DMS53 (cell line): ENCODE data around the gene ELMO1.

Experiments
- DNase-seq: peaks from one replicate; lab custom pipeline; 2025; lab: John Stamatoyannopoulos, UW

The ELMO1 gene

GRCh38 chr7:36949711-36950600, 498.7 kb downstream of the ELMO1 start:
- peak; percentile 48 for DNase-seq

DNA sequence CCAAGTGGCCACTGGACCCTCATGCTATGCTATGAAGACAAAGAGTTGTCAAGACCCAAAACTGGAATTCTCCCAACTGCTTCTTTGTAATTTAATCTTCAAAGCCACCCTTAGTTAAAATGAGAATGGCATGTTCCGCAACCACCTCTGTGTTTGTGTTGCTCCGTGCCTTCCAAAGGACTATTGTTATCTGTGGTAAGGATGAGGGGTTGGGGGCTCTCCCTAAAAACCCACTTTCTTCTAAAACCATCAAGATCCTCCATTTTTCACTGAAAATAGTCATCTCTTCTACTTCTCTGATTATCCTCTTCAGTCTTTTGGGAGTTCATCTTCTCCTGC, 502.3 kb downstream of the ELMO1 start:
- no peak for DNase-seq

DNA sequence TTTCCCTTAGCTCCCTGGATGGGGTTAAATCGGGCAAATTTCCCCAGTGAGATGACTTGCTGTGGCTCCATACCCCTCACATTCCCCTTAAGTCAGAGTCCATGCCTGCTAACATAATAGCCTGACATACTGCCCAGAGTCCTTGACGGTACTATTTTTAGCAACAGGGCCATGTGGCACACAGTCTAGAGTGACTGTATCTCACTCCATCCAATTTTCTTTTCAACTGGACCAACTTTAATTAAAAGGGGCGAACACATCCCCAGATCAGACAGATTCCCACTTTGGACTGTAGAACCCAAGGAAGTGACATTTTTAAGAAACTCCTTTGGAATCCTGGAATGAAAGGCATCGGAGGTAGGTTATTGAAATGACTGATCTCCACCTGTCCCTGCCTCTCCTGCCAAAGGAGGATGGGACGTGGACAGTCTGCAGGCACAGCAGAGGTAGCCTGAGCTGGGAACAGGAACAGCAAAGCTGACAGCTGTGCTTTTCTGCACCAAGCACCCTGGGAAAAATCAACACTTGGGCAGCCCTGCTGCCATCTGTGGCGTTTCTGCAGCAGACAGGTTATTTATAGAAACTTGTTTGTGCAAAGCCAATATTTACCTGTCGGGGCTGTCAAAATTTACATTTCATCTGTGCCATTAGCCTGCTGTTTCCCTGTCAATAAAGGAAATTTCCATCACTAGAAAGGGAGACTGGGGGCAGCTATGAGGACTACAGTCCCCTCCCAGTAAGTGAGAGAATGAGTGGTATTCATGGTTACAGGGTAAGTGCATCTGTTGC, 502.9 kb downstream of the ELMO1 start:
- DNase-seq: peak; percentile 98

GRCh38 chr7:36944838-36945237, 503.8 kb downstream of the ELMO1 start:
- peak; percentile 18 for DNase-seq

GRCh38 chr7:36943591-36944435, 504.9 kb downstream of the ELMO1 start:
- no peak for DNase-seq

GRCh38 chr7:36942955-36943354, 505.7 kb downstream of the ELMO1 start:
- no peak for DNase-seq

DNA sequence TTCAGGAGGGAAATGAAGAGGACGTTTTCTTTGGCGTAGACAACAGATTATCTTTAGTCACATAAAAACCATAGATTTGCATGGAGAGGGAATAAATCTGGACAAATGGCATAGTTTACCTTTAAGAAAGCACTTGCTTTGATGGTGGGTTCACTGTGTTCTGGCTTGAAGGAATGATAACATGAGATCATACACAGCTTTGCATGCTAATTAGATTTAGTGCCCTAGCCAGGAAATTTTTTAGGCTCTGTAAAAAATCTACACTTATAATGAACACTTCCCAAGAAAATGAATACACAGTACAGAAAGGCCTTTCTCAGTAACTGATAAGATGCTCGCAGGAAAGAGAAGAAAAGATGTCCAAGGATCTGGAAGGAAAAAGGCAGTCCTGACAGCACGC, 506.1 kb downstream of the ELMO1 start:
- no peak for DNase-seq

DNA sequence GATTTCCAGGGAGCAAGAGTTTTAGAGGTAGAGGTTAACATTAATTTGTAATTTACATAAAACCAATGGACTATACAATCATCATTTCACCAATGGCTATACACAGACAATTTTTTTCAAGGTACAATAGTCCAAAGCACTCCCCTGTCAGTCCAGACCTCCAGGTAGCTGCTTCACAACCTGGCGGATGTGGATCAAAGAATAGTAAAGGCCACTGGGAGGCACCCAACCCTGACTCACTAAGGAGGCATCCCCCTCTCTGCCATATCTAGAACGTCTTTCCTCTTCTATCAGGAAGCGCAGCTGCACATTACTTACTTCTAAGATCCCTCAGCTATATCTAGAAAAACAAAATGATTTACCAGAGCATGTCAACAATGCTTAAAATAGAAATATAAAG, 506.6 kb downstream of the ELMO1 start:
- no peak for DNase-seq

GRCh38 chr7:36941359-36941758, 507.3 kb downstream of the ELMO1 start:
- DNase-seq: no peak

DNA sequence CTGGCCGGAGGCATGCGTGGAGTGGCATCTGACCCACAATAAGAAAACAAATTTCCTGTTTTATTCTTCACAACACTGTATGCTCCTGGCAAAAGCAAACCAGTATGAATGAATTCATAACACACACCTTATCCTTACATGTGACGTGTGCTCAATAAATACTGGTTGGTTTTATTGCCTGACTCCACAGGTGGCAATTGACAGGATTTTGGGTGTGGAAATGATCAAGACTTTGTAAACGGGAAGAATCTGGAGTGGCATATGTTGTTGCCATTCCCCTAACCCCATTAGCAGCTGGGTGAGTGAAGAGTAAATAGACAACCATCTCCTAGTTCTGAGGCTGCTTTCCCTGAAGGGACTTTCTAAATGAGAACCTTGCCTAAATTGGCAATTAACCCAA, 508.8 kb downstream of the ELMO1 start:
- no peak for DNase-seq

GRCh38 chr7:36937754-36938563, 510.7 kb downstream of the ELMO1 start:
- peak; percentile 49 for DNase-seq

- no peak for DNase-seq
Measured at GRCh38 chr7:36931892-36932291, 516.8 kb downstream of the ELMO1 start.

- no peak for DNase-seq
Measured at GRCh38 chr7:36929791-36930190, 518.9 kb downstream of the ELMO1 start.

DNA sequence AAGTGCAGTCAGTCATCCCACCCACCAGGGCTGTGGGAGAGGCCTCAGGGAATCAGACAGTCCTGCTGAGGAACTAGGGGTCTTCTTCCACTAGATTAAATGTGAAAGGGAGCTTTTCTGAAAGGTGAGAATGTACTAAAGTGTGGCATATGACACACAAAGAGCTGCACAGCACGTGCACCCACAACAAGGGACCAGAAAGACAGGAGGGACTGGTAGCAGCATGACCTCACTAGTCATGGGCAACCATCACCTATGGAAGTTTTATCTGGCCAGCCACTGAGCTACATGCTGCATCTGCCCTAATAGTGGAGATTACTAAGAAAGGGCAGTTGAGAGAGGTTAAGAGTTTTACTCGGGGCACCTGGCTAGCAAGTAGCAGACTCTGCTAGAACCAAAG, 519.9 kb downstream of the ELMO1 start:
- DNase-seq: no peak

DNA sequence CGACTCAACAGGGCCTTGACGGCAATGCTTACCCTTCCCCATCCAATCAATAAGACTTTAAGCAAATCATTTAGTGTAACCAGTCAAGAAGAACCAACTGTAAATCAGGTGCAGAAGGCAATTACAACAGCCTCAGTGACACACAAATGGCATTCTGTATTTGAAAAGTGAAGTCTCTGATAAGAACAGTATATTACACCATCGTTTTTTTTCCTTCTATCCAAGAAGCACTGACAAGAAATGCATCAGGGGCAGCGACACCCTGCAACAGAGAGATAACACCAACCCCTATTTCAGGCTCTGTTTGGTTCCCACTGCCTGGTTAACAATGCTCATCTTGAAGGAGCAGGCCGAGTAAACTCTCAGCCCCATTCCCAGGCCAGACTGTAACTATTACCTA, 520.4 kb downstream of the ELMO1 start:
- DNase-seq: no peak

GRCh38 chr7:36925691-36926090, 523.0 kb downstream of the ELMO1 start:
- DNase-seq: no peak

GRCh38 chr7:36925207-36925606, 523.5 kb downstream of the ELMO1 start:
- no peak for DNase-seq

DNA sequence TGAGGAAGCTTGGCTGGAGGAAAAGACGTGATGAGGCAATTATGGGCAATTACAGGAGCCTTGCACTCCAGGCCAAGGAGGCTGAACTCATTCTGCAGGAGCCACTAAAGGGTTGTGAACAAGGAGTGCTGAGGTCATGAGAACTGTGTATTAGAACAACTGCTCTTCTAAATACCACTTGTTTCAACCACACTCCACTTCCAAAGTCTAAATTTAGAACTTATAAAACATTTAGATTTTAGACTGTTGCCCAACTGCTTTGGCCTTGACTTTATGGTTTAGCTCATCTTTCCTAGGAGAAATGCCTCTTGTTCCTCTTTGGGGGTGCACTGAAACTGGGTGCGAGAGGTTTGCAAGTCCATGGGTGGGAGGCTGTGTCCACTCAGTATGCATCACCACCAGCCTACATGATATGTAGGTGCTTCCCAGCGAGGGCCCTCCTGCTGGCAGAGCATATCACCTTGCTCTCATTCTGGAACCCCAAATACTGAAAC, 524.7 kb downstream of the ELMO1 start:
- no peak for DNase-seq

DNA sequence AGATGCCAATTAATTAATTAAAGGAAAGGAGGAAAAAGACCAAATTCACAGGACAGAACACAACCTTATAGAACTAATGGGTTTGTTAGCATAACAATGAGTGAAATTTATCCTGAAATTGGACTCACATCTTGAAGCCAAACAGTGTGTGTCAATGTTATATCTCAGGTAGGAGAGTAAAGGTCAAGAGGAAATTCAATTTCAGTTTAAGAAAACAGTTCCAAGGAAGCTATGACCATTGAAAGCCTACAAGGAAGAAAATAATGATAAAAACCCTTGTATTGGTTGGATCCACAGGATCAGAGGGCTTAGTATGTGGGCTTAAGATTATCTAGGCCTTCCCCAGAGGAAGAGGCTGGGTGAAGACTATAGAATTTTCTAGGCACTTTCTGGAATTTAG, 525.5 kb downstream of the ELMO1 start:
- no peak for DNase-seq

GRCh38 chr7:36920433-36920832, 528.2 kb downstream of the ELMO1 start:
- no peak for DNase-seq

- no peak for DNase-seq
Measured at GRCh38 chr7:36919738-36920137, 528.9 kb downstream of the ELMO1 start.
